GM12892 (cell line): ENCODE data around the gene SLC11A2. TPM values are rescaled to one million over a fixed set of nuclear protein-coding genes. Genes with fewer than 3 reads are reported as not detected.

Experiments used
- DNase-seq: peaks from one replicate; pipeline ENCODE4 v3.0.0; 2011; ENCODE audit not compliant: insufficient read length
- FAIRE-seq: peaks from 2 replicates; lab custom pipeline; 2011; peaks lifted over from hg19 to GRCh38; lab: Jason Lieb, UNC
- POLR2A ChIP-seq: IDR thresholded peaks from 2 replicates; pipeline ENCODE4 v1.6.1; 2011; ENCODE audit warnings: low read depth, low read length, control low read depth
- POLR2AphosphoS5 ChIP-seq: IDR thresholded peaks from 2 replicates; pipeline ENCODE4 v1.6.1; 2011; ENCODE audit warnings: low read depth, low read length, control low read depth
- TAF1 ChIP-seq: IDR thresholded peaks from 2 replicates; pipeline ENCODE4 v1.6.1; 2011; ENCODE audit warnings: low read depth, mild to moderate bottlenecking, control low read depth, low read length, borderline replicate concordance
- polyA plus RNA-seq: library from polyadenylated mRNA; unstranded; fragments of >200 nt; gene quantifications from one replicate; pipeline ENCODE4 v1.2.1, GENCODE V29; 2012; ENCODE audit warnings: missing spikeins, inconsistent platforms; ENCODE audit not compliant: missing spikeins

SLC11A2 gene
- polyA plus RNA-seq: 13.7 TPM

DNA sequence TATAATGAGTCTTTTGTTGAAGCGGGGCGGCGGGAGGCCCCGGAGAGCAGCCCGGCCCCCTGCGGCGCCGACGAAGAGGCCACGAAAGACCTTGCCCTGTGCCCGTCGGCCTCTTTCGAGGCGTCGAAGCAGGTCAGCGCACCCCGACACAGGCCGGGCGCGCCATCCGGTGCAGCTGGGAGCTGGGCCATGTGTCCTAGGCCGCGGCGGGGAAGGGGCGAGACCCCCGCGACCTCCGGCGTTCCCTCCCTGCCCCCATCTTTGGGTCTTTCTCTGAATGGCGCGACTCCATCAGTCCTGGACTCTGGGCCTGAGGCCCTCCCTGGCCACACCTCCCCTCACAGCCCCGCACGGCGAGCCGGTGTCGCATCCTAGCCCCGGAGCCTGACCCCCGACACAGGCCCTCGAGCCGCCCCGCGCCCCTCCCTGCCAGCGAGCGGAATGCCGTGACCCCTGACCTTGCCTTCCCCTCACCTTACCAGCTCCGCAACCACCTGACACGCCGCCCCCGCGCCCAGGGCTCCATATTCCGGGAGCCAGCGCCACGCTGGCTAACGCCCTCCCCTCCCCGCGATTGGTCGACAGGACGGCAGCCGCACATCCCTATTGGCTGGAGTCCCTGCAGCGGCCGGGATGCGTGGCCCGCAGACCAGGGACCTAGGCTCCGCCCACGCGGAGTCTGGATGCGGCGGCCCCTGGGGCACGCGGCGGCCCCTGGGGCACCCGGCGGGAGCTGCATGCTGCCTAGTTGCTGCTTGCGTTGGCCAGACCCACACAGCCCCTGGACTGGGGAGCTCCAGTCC lies at the start of gene SLC11A2:
SLC11A2 (minus strand) TSS at position 549 of the 803 bp plus-strand sequence. CDS start 15,656 bp downstream, outside the sequence.
- FAIRE-seq: peak; percentile 94
- peak; percentile 94 for DNase-seq
- TF ChIP-seq TAF1 (peak; percentile 25; the same call in 1 of the 2 replicates), POLR2A (peak; percentile 57; the same call in 1 of the 2 replicates), POLR2AphosphoS5 (no peak)

GRCh38 chr12:51075390-51075789 lies 49.2 kb upstream of the SLC11A2 start:
- no peak for FAIRE-seq
- DNase-seq: no peak
- TF ChIP-seq TAF1 (no peak), POLR2A (no peak), POLR2AphosphoS5 (no peak)

DNA sequence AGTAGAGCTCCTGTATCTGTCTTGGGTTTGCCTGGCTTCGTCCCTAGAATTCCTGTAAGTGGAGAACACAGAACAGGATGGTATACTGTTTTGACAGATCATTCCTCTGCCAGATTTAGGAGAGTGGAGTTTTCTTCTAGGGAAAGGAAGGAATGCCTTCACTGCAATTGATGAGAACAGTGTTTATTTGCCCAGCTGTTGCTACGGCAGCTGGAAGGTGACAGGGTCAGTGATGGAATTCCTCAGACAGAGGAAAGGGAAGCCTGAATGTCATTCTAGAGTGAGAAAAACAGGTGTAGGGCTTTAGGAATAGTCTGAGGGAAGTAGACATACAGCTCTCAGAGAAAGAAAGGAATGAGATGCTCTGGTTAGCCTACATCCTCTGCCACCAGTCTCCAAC lies 45.5 kb upstream of the SLC11A2 start:
- DNase-seq (no peak), FAIRE-seq (no peak)
- TF ChIP-seq POLR2AphosphoS5 (no peak), POLR2A (no peak), TAF1 (no peak)

GRCh38 chr12:51070004-51070403 lies 43.8 kb upstream of the SLC11A2 start:
- TF ChIP-seq POLR2AphosphoS5: no peak
- no peak for TF ChIP-seq POLR2A
- TF ChIP-seq TAF1: no peak
- DNase-seq (no peak), FAIRE-seq (no peak)

DNA sequence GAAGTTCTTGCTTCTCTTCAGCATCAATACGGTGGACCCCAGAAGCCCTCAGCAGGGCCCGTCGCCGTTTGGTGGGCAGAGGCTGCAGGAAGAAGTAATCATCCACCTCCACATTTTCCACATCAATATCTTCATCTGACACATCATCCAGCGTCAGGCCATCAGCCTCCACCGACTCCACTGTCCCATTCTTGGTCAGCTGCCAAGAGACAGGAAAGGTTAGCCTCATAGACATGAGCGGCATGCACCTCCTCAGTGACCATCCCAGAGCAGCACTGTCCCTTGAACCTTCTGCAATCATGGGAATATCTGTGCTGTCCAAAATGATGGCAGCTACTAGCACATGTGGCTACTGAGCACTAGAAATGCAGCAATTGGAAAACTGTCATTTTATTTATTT lies 41.6 kb upstream of the SLC11A2 start:
- FAIRE-seq (no peak), DNase-seq (no peak)
- TF ChIP-seq POLR2AphosphoS5: no peak
- TF ChIP-seq POLR2A: no peak
- TF ChIP-seq TAF1: no peak

GRCh38 chr12:51067229-51067628 lies 41.0 kb upstream of the SLC11A2 start:
- no peak for DNase-seq
- FAIRE-seq: no peak
- TF ChIP-seq POLR2AphosphoS5: no peak

- TF ChIP-seq TAF1: no peak
- TF ChIP-seq POLR2A: no peak
- TF ChIP-seq POLR2AphosphoS5: no peak
- DNase-seq: no peak
- no peak for FAIRE-seq
Observed at GRCh38 chr12:51065530-51065929, 39.3 kb upstream of the SLC11A2 start.

- no peak for TF ChIP-seq TAF1
- no peak for TF ChIP-seq POLR2AphosphoS5
- no peak for TF ChIP-seq POLR2A
- FAIRE-seq: no peak
- DNase-seq: no peak
Observed at GRCh38 chr12:51062631-51063397, 36.6 kb upstream of the SLC11A2 start.

GRCh38 chr12:51059086-51059485 lies 32.9 kb upstream of the SLC11A2 start:
- DNase-seq (no peak), FAIRE-seq (no peak)
- no peak for TF ChIP-seq TAF1
- no peak for TF ChIP-seq POLR2AphosphoS5

- TF ChIP-seq POLR2AphosphoS5 (no peak), POLR2A (no peak), TAF1 (no peak)
- DNase-seq: no peak
- FAIRE-seq: no peak
Observed at GRCh38 chr12:51056242-51056641, 30.1 kb upstream of the SLC11A2 start.

DNA sequence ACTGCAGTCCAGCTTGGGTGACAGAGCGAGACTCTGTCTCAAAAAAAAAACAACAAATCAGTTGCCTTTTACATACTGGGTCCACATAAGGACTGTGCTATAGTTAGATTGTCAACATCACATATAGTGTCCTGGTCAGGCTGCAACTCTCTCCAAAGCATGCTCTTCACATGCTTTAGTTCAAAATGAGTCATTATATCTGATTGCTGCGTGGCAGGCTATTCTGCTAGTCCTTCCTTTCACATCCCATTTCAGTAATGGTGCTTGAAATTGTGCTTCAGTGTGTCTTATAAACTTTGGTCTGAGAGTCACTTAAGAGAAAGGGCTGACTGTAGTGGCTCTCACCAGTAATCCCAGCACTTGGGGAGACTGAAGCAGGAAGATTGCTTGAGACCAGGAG lies 28.9 kb upstream of the SLC11A2 start:
- TF ChIP-seq POLR2A (no peak), POLR2AphosphoS5 (no peak), TAF1 (no peak)
- DNase-seq (no peak), FAIRE-seq (no peak)

DNA sequence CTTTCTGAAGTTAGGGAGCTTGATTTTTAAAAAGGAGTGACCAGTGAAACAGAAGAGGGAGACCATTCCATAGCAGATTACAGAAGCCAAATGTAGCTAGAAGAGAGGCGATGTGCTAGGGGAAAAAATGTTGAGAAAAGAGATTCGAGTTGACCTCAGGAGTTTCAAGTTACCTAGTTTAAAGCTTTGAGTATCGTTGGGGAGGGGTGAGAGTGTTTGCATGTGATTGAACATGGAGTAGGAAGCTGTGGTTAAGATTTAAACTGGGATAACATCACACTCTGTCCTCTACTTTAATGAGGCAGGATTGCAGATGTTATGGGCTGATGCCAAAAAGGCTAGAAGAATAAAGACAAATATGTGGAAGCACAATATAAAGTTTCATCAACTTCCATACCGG lies 25.6 kb upstream of the SLC11A2 start:
- DNase-seq (no peak), FAIRE-seq (no peak)
- no peak for TF ChIP-seq TAF1
